NCI-H226 (cell line): ENCODE data around the gene PRRT1B.

Experiments
- DNase-seq: peaks from one replicate; pipeline ENCODE4 v3.0.0-alpha.2; 2015

Gene PRRT1B

DNA sequence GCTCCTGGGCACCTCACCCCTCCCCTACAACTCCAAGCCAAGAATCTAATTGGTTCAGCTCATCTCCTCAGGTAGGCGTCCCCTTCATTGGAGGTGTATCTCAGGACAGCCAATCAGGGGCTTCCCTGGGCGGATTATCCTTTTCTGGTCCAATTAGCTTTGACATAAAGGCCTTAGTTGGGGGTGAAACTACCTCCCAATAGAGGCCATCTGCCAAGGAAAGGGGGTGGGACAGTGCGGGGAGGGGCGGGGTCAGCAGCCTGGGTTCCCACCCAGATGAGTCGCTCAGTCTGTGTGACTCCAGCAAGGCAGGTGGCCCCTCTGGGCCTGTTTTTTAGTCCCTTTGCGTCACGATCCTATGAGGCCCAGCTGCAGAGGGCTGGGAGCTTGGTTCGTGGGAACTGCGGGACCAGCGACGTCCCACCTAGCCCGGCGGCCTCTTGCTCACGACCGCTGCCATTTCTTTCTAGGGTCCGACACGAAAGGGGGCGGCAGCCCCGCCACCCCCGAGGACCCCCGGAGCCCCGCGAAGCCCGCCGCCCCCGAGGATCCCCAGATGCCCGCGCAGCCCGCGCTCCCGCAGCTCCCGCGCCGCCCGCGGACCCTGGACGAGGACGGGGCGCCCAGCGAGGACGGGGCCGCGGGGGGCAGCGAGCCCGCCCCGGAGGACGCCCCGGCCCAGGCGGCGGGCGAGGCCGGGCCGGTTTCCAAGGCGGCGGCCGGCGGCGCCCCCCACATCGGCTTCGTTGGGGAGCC is 8.9 kb downstream of the PRRT1B start:
- DNase-seq, result no peak

- DNase-seq, result no peak
These were observed 9.6 kb downstream of the PRRT1B start for GRCh38 chr9:131554843-131555351.

GRCh38 chr9:131555841-131556673 is 10.7 kb downstream of the PRRT1B start:
- no peak for DNase-seq

GRCh38 chr9:131557855-131558548 is 12.7 kb downstream of the PRRT1B start:
- no peak for DNase-seq

DNA sequence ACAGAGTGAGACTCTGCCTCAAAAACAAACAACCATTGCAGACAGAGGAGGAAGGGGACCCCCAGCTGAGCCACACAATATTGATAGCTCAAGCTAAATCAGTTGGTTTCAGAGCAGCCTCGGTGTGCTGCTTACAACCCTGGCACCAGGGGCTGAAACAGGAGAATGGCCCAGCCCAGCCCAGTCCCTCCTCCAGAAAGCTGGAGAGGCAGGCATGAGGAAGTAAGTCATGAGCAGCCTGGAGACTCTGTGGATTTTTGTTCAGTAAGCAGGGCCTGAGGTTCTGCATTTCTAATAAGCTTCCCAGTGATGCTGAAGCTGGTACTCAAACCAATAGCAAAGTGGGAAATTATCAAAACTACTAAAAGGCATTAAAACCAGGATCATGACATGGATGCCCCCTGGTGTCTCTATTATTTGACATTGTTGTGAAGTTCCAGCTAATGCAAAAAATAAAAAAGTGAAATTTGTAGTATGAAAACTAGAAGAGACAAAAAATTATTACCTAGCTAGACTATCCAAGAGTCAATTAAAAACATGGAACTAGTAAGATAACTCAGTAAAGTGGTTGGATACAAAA is 14.2 kb downstream of the PRRT1B start:
- no peak for DNase-seq

DNA sequence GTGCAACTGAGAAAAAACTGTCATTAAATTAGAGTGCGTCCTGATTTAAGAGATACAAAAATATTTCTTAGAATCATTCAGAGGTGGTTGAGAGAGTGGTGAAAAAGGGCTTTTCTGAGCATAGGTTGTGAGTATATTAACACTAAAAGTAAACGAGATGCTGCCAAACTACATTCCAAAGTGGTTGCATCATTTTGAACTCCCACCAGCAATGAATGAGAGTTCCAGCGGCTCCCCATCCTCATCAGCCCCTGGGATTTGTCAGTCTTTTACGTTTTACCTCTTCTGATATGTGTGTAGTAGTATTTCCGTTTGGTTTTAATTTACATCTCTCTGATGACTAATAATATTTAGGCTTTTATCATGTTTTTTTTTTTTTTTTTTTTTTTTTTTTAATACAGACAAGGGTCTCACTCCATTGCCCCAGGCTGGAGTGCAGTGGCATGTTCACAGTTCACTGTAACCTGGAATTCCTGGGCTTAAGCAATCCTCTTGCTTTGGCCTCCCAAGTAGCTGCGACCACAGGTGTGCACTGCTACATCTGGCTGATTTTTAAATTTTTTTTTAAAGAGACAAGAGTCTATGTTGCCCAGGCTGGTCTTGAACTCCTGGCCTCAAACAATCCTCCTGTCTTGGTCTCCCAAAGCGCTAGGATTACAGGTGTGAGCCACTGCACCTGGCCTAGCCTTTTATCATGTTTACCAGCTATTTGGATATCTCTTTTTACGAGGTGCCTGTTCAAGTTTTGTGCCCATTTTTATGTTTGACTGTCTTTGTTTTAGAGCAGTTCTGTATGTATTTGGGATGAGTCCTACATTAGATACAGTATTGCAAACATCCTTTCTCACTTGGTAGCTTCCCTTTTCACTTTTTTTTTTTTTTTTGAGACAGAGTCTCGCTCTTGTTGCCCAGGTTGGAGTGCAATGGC is 17.0 kb downstream of the PRRT1B start:
- DNase-seq, result peak; percentile 28

GRCh38 chr9:131565369-131565768 is 20.0 kb downstream of the PRRT1B start:
- no peak for DNase-seq

- no peak for DNase-seq
These were observed 20.8 kb downstream of the PRRT1B start for GRCh38 chr9:131566158-131566557.

DNA sequence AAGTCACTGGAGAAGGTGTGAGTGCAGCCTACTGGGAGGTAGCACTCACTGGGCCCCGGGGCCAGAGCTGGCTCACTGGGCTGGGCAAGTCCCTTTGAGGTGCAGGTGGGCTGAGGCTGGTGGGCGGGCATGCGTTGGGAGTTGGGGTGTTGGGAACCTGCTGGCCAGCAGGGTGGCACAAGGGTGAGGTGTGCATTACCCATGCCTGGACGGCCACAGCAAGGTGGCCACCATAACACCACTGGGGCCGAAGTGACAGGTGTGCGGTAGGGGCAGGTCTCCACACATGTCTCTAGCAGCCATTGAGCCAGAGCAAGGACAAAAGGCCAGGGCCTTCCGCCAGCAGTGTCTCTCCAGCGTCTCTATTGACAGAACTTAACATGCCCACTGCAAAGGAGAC is 22.6 kb downstream of the PRRT1B start:
- DNase-seq, result no peak

DNA sequence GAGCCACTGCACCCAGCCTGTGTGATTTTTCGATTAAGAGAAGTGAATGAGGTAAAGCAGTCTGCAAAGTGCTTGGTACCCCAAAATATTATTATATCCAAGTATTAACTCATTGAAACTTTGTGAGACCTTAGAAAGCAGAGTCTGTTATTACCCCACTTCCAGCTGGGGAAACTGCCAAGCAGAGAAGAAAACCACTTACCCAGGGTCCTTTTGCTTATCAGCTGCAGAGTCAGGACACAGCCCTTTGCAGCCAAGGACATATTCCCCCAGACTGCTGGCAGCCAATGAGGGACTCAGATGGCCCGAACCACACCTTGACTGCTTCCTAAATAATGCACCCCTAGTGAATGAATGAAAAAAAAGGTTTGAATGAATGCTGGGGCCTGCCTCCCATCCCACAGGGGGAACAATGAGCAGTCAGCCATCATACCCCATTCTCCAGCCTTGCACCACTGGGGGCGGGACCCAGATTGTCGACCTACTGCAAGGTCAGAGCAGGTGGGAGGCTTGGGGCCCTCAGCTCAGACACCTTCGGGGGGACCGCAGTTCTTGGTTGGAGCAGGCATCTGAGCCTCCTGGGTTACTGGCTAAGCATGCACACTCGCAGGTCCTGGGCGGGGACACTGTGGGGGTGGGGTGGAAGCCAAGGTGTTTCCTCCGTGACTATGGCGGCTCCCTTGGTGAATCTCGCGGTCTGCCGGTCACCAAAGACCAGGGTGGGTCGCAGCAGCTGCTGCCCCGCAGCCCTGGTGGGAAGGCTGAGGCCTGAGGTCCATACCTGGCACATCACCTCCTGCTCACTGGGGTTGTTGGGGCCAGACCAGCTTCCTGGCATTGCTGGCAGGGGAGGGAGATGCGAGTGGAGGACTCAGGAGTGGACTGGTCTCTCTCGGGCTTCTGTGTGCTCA is 29.7 kb downstream of the PRRT1B start:
- no peak for DNase-seq

DNA sequence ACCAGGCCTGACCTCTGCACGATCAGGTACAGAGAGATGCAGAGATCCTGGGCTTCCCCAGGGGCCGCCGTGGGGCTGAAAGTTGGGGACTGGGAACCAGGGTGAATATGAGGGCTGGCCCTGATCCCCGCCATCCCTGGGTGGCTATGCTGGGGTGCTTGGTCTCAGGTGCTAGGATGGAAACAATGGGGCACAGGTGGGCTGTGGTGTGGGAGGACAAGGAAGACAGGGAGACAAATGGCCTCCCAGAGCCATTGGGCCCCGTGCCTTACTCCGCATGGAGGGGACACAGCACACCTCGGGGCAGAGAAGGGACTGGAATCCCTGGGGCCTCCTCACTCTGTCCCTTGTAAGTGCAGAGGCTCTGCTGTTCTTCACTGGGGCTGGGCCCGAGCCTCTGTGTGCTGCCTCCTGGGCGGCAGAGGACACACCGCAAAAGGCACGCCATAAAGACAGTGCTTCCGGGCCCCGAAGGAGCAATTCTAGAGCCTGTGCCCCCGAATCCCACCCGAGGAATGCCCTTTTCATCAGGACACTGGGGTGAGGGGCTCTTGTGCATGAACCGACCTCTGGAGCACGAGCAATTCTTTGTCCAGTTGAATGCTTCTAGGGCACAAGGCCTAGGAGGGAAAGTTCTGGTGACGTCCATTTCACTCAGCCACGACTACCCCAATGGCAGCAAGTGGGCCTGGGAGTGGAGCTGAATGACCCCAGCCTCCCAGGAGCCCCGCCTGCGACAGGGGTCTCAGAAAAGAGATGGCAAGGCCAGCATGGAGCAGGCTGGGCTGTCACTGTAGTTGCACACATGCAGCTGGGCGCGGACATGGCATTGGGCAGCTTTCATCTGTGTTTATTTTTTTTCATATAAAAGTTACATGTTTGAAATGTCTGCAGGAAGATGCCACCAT is 30.9 kb downstream of the PRRT1B start:
- DNase-seq, result no peak

DNA sequence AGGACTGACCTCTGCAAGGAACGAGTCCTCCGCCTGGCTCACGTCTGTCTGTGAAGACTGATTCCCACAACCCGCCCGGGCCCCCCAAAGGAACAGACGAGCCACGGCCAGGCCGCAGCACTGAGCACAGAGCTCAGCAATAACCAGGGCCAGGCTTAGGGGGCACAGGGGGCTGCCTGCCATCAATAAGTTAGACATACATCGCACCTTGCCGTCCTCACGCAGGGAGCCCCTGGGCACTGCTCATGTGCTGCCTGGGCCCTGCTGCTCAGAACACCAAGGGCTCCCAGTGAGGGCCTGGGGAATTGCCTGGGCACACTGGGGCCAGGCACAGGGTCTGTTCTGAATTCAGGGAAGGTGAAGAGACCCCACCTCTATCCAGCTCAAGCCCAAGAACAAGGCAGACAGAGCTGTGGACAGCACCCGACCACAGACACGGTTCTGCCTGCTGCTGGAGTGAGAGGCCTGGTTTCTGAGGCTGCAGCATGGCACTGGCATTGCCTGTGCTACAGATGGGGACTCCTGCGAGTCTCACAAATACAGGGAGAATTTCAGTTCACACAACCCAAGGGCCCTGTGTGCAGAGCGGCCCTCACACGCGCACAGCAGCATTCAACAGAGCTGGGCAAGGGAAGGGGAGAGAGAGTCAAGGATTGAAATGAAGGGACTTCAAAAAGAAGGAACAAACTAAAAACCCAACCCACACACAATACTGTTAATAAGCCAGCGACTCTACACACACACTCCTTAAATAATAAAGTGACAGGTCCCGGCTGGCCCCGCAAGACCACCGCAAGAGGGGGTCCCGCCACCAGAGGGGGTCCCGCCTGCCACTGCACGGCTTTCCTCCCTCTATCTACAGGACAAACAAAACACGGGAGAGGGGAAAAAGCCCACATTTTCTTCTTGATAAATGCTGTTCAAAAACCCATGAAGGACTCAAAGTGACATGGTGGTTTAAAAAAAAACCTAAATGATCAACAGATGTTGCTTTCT is 32.0 kb downstream of the PRRT1B start:
- no peak for DNase-seq

GRCh38 chr9:131578021-131578420 is 32.7 kb downstream of the PRRT1B start:
- DNase-seq, result no peak

DNA sequence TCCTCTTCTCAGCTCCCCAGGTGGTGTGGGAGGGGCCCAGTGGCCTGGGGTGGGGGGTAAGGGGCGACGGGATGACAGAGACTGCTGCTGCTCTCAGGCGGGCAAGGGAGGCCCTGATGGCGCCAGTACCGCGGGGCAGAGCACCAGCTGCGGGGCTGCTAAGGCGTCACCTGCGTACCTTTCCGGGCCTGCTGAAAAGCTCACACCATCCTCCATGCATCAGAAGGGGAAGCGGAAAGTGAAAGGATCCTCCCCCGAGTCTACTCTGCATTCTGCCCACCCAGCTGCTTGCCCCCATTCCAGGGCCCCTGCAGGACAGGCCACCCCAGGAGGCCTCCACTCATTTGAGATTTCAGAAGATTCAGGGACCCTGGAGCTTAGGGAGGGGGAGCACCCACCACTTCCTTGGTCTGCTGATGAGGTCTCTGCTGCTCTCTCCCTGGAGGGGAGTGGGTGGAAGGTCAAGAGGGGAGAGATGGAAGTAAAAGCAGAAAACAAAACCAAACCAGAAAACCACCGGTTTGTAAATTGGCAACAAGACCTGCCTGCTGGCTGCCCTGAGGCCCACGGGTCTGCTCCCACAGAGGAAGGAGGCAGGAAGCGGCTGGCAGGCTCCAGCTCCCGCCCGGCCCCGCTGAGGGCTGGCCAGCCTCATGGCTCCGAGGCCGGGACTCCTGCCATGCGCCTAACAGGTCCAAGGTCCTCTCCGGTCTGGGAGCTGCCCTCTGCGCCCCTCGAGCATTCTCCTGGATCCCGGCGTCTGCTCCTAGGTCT is 33.6 kb downstream of the PRRT1B start:
- DNase-seq, result no peak

GRCh38 chr9:131579789-131580211 is 34.5 kb downstream of the PRRT1B start:
- no peak for DNase-seq

DNA sequence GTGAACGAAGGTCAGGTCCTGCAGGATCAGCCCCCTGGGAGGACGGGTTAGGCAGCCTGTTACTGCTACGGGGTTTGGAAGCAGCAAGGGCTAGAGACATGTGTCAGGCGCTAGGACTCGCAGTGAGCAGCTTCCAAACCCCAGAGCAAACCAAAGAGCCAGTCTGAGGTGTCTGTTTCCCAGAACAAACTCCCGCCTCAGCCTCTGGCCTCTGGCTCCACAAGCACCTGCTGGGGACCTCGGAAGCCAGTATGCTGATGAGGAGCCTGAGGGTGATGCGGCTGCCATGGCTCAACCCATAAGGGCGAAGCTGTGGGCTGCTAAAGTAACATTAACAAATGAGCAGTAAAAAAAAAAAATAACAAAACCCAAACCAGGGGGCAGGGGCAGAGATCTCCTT is 35.0 kb downstream of the PRRT1B start:
- no peak for DNase-seq

DNA sequence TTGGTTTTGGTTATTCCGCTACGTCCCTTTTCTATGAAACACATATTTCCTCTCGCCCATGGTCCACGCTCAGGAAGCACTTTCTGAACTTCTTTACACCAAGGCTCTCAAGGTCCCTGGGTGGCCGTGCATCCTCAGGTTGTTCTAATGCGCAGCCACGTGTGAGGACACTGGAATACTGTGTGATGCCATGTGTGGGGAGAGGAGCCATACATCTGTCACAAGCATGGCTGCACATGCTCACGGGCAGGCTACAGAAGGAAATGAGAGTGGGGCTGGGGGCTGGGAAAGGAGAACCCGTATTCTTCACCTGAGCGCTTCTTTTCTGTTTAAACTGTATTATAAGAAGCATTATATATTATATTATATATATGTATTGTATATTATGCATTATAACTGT is 36.7 kb downstream of the PRRT1B start:
- no peak for DNase-seq
